RWPE1 (cell line): ENCODE data around the gene IMPDH2.

Experiments used
- CTCF ChIA-PET: fragments of 350-600 bp; sonication (Branson Sonifier 250); formaldehyde crosslinking; extraction: SDS; loops from one replicate; lab custom pipeline; 2021; lab: Yijun Ruan, JAX
- POLR2A ChIA-PET: fragments of 400-600 bp; formaldehyde crosslinking; extraction: SDS; loops from one replicate; lab custom pipeline; 2020; ENCODE audit warnings: antibody characterized with exemption; ENCODE audit not compliant: low non-redundant PET; lab: Yijun Ruan, JAX
- DNase-seq: peaks from one replicate; pipeline ENCODE4 v3.0.0; 2012; ENCODE audit warnings: low spot score
- H3K27ac ChIP-seq: fragments of 450-650 bp; 2 replicates; pipeline ENCODE4 v1.5.1; 2017
- CTCF ChIP-seq: fragments of 450-650 bp; conservative IDR thresholded peaks from 2 replicates; pipeline ENCODE4 v1.5.1; 2017; ENCODE audit warnings: low read depth, mild to moderate bottlenecking

Gene IMPDH2

GRCh38 chr3:49007771-49008528 lies 21.2 kb downstream of the IMPDH2 start:
- CTCF ChIA-PET = no interaction called here
- POLR2A ChIA-PET = interaction anchor here (0.5 to 1.0 kb wide), 3 partner anchors 18 to 458 kb away, joined by 3 read pairs; no protein-coding TSS in a partner anchor
- H3K27ac ChIP-seq = peak overlapping the region; percentile 97
- no peak for TF ChIP-seq CTCF
- peak; percentile 83 for DNase-seq

- peak; percentile 48 for TF ChIP-seq CTCF
- peak; percentile 92 for DNase-seq
- ChIA-PET POLR2A (interaction anchor here (0.5 to 1.1 kb wide), 5 partner anchors 13 to 459 kb away, joined by 3 to 4 read pairs (median 3); partner anchors contain the start of gene IMPDH2), CTCF (interaction anchor here (0.6 to 1.3 kb wide), 5 partner anchors 17 to 179 kb away, joined by 3 to 5 read pairs (median 3); partner anchors contain the start of gene P4HTM)
- H3K27ac ChIP-seq = peak within 1 kb of the TSS; percentile 97
Observed at GRCh38 chr3:49007068-49007770, 22.0 kb downstream of the IMPDH2 start, which contains the start of gene WDR6. WDR6 (plus strand) TSS chr3:49007391; CDS start chr3:49007432, 41 bp downstream.

- H3K27ac ChIP-seq = peak overlapping the region; percentile 97
- DNase-seq = no peak
- POLR2A ChIA-PET = interaction anchor here (0.7 to 1.1 kb wide), 2 partner anchors 14 to 23 kb away, joined by 3 to 4 read pairs; partner anchors contain the start of gene IMPDH2
- CTCF ChIA-PET = interaction anchor here (0.6 to 1.3 kb wide), 5 partner anchors 17 to 179 kb away, joined by 3 to 5 read pairs (median 3); partner anchors contain the start of gene P4HTM
- no peak for TF ChIP-seq CTCF
Observed at GRCh38 chr3:49006408-49007067, 22.7 kb downstream of the IMPDH2 start.

GRCh38 chr3:49005998-49006397 lies 23.2 kb downstream of the IMPDH2 start:
- no peak for DNase-seq
- peak overlapping the region; percentile 97 for H3K27ac ChIP-seq
- no peak for TF ChIP-seq CTCF
- ChIA-PET CTCF (interaction anchor here (1.3 kb wide), 1 partner anchor 16 kb away, joined by 3 read pairs; the partner anchor contains the start of gene P4HTM), POLR2A (no interaction called here)

- CTCF ChIA-PET = no interaction called here
- no peak for TF ChIP-seq CTCF
- H3K27ac ChIP-seq = peak overlapping the region; percentile 97
- DNase-seq = no peak
- POLR2A ChIA-PET = no interaction called here
Observed at GRCh38 chr3:49005303-49005680, 23.9 kb downstream of the IMPDH2 start.
